SIG-M5 treated with dmso at 0.1 percent for 504 hours (cell line): Measurements from ENCODE around the gene ADGRF3.
"Not testable (repeated sequence)": the region's sequence is repeated elsewhere in the genome, so short reads cannot be mapped to it uniquely, and the experiment has no call there.

Experiments used
- DNase-seq: peaks from one replicate; lab custom pipeline; 2025; ENCODE audit not compliant: unreplicated experiment; lab: John Stamatoyannopoulos, UW

The ADGRF3 gene

DNA sequence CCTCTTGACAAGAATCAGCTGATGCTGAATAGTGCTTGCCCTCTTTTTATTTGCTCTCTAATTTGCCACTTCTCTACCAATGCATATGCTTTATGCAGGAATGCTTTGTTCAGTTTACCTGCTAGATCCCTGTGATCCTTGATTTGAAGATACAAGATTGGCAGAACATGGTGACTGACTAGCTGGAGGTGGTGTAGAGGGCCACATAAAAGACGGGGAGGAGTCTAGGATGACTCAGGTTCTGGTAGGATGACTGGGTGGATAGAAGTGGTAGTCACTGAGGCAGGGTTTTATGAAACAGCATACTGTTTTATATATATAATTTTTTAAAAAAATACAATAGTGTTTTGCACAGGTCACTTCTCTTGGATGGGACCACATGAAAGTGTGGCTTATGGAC is 6.3 kb upstream of the ADGRF3 start:
- no peak for DNase-seq

GRCh38 chr2:26351375-26352090 is 4.9 kb upstream of the ADGRF3 start:
- no peak for DNase-seq

GRCh38 chr2:26349690-26350089 is 3.1 kb upstream of the ADGRF3 start:
- no peak for DNase-seq

GRCh38 chr2:26347286-26347865 is 787 bp upstream of the ADGRF3 start:
- no peak for DNase-seq

- peak; percentile 99 for DNase-seq
Measured at GRCh38 chr2:26345545-26346453, 790 bp downstream of the ADGRF3 start, which contains the start of gene SELENOI. Gene SELENOI, plus strand, starts transcription at chr2:26346143. Its CDS starts 90 bp downstream, at chr2:26346233.

DNA sequence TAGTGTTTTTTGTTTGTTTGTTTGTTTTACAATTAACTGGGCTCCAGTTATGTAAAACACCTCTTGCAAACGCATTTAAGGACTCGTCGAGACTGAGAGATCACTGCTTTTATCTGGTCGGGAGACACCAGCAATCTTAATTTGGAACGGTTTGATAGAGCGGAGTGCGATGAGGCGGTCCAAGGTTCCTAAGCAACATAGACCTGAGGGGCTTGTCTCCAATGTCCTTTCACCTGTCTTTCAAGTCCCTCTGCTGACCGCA is 1.4 kb downstream of the ADGRF3 start:
- DNase-seq: no peak

DNA sequence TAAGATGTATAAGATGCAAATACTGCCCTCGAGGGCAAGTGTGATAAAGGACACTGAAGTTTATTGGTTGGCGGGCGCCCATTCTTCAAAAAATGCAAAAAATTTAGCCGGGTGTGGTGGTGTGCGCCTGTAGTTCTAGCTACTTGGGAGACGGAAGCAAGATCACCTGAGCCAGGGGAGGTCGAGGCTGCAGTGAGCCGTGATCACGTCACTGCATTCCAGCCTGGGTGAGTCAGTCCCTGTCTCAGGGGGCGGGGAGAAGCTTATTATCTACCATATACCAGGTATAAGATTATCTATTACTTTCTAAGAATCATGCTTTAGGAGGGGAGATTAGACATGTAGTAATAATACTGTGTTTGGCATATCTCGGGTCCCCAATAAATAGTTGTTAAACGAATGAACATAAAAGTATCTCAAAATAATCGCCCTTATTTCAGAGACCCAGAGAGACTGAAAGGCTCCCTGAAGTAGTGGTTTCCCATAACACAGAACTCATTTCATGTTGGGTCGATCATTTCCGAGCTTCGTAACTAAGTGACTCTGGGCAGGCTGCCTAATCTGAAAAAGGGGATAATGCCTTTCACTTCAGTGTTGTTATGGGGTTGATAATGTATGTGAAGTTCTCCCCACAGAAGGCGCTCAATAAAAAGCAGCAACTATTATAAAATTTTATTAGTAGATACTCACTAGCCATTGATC is 1.9 kb downstream of the ADGRF3 start:
- no peak for DNase-seq

DNA sequence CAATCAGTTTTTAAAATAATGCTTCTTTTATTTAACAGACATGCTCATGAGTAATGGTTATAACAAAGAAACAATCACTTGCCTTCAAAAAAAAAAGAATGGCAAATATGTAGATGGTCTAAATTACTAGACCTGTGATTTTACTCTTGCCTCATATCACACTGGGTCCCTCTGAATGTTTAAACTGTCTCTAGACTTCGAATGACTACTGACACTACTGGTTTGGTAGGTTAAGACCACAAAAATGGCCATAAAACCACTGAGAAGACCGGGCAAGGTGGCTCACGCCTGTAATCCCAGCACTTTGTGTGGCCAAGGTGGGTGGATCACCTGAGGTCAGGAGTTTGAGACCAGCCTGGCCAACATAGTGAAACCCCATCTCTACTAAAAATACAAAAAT is 5.8 kb downstream of the ADGRF3 start:
- no peak for DNase-seq

GRCh38 chr2:26337298-26337697 is 9.3 kb downstream of the ADGRF3 start:
- DNase-seq: no peak

DNA sequence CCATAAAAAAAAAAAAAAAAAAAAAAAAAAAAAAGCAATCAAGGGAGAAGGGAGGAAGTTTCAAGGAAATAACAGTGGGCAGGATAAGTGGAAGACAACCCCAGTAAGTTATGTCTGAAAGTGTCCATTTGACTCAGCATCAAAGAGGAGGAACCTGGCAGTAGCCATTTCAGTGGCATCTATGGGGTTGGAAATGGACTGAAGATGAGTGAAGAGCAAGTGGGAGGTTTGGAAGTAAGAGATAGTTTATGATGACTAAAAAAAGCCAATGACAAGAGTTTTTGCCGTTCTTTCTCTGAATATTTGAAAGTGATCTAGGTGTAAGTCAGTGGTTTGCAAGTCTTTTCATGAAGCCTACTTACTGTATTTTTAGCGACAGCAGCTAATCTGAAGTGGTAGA is 9.9 kb downstream of the ADGRF3 start:
- no peak for DNase-seq

- DNase-seq: no peak
Measured at GRCh38 chr2:26335231-26335630, 11.4 kb downstream of the ADGRF3 start.

DNA sequence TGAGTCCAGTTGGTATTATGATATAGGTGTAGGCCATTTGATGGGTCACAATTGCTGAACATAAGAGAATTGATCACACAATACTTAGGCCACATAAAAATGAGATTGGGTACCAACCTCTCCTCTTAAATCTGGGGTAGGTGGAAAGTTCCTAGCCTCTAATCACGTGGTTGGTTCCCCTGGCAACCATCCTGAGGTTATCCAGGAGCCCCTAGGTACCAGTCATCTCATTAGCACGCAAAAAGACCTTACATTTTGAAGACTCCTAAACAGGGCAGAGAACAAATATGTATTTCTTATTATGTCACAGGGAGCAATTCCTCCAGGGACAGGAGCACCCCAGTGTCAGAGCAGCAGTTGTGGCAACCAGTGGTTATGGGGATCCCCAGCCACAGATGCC is 13.3 kb downstream of the ADGRF3 start:
- DNase-seq: no peak

DNA sequence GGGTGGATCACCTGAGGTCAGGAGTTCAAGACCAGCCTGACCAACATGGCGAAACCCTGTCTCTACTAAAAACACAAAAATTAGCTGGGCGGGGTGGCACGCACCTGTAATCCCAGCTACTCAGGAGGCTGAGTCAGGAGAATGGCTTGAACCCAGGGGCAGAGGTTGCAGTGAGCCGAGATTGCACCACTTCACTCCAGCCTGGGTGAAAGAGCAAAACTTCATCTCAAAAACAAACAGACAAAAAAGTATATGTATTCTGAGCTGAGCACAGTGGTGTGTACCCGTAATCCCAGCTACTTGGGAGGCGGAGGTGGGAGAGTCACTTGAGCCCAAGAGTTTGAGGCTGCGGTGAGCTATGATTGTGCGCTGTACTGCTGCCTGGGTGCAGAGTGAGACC is 15.3 kb downstream of the ADGRF3 start:
- DNase-seq: not testable (repeated sequence)

DNA sequence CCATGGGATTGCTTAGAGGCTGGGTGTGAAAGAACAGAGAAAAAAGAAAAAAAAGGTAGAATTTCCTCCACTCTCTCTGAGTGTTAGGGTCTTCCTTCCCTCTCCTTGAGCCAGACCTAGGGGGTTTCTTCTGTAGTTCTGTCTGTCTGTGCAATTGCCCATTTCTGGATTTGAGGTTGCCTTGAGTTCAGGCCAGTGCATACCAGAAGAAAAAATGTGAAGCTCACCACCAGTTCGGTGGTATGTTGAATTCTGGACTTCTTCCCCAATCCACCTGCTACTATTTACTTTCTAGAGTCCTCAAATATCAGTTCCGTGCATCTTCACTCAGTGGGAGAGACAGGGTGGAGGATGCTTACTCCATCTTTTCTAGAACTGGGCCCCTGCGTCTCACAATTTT is 16.0 kb downstream of the ADGRF3 start:
- no peak for DNase-seq

DNA sequence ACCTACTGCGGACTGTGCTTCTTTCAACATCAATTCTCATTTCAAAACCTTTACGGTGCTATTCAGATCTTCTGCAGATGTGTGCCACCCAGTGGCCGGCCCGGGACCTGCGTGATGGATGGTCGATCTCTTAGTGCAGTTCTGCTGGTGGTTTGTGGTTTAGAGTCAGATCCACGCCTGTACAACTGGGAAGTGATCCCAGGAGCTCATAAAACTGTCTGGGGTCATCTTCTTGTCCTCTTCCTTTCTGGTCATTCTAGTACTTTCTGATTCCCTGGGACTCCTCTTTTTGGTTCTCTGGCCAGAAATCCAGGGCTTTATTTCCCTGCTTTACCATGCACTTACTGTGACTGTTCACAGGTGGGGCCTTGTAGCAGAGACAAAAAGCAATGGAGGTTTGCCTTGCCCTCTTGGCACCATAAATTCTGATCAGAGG is 16.5 kb downstream of the ADGRF3 start:
- DNase-seq: peak; percentile 93

DNA sequence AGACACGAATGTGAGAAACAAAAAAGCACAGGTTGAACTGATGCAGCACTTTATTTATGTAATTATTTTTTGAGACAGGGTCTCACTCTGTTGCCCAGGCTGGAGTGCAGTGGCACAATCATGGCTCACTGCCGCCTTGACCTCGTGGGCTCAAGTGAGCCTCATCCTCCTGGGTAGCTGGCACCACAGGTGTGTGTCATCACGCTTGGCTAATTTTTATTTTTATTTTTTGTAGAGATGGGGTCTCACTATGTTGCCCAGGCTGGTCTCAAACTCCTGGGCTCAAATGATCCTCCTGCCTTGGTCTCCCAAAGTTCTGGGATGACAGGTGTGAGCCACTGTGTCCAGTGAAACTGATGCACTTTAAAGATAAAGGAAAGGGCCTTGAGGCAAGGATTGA is 17.5 kb downstream of the ADGRF3 start:
- DNase-seq: not testable (repeated sequence)

- DNase-seq: peak; percentile 90
Measured at GRCh38 chr2:26327291-26328272, 19.0 kb downstream of the ADGRF3 start.

DNA sequence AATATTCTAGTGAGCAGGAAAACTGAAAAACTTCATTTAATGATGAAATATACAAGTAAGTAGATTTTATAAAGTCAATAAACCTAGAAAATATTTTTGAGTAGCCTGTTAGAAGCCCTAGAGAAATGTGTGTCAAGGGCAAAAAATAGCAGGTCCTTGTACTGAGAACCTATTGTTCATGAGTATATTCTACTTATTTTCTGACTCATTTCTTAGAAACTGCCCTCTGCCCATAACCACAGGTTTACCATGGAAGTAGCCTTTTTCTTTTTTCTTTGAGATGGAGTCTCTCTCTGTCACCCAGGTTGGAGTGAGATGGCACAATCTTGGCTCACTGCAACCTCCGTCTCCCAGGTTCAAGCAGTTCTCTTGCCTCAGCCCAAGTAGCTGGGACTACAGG is 20.1 kb downstream of the ADGRF3 start:
- DNase-seq: no peak

DNA sequence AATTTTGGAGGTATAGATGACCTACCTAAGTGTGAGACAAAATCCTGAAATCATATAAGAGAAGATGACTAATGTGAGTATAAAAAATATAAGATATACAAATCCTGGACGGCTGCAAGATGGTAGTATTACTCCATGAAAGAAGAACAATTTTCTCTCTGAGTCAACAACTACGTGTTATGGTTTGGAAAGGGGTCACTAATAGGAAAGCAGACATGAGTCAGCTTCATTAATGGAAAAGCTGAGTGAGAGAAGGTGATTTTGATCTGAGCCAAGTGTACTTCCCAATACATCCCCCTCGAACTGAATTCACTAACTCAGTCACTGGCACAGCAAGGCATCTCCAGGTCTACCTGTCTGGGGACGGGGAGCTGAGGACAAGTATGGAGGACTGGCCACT is 20.7 kb downstream of the ADGRF3 start:
- DNase-seq: no peak

DNA sequence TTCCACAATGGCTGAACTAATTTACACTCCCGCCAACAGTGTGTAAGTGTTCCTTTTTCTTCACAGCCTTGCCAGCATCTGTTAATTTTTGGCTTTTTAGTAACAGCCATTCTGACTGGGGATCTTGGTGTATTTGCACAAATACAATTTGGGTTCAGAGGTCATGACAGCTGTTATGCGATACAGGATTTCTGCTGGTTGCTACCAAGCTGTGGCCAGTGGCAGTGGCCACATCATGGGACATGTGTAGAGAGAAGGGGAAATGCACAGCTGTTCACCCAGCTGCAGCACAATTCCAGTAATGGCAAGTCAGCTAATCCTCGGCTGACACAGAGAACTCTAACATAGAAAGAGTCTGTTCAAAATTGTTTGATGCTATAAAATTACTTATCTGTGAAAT is 21.7 kb downstream of the ADGRF3 start:
- no peak for DNase-seq
